Activated CD4-positive, alpha-beta T cell treated with anti-CD3 and anti-CD28 coated beads, Interleukin-2, amount 10 ng/mL, durations not matched to agents 7 days and 5 days (primary cell): Measurements from ENCODE around the gene ATG101. TPM values are rescaled to one million over a fixed set of nuclear protein-coding genes. Genes with fewer than 3 reads are reported as not detected.

ENCODE experiments used
- CTCF ChIA-PET: fragments of 350-600 bp; sonication (Branson Sonifier 250); formaldehyde crosslinking; loops from one replicate; lab custom pipeline; 2021; ENCODE audit warnings: antibody characterized with exemption; lab: Charles Lee
- POLR2A ChIA-PET: fragments of 350-600 bp; sonication (Branson Sonifier 250); formaldehyde crosslinking; loops from one replicate; lab custom pipeline; 2021; ENCODE audit warnings: antibody characterized with exemption; lab: Charles Lee
- DNase-seq: peaks from one replicate; pipeline ENCODE4 v3.0.0-alpha.2; 2020
- H3K27ac Mint-ChIP-seq: one replicate; pipeline ENCODE4 v1.8.0; 2021; ENCODE audit warnings: mild to moderate bottlenecking, moderate library complexity, mixed read lengths
- H3K27me3 Mint-ChIP-seq: one replicate; pipeline ENCODE4 v1.8.0; 2021; ENCODE audit warnings: mixed read lengths
- H3K36me3 Mint-ChIP-seq: one replicate; pipeline ENCODE4 v1.8.0; 2021; ENCODE audit warnings: low read depth, mixed read lengths
- H3K4me1 Mint-ChIP-seq: one replicate; pipeline ENCODE4 v1.8.0; 2021; ENCODE audit warnings: mixed read lengths
- H3K4me3 Mint-ChIP-seq: one replicate; pipeline ENCODE4 v1.8.0; 2021; ENCODE audit warnings: mild to moderate bottlenecking, moderate library complexity, mixed read lengths
- H3K9me3 Mint-ChIP-seq: one replicate; pipeline ENCODE4 v1.8.0; 2021; ENCODE audit warnings: mixed read lengths
- total RNA-seq, 2 experiments: library from RNA; stranded (reverse); gene quantifications; one replicate each; pipeline ENCODE4 v1.2.3, GENCODE V29; 2021

The ATG101 gene
- total RNA-seq, 2 experiments from 2014 or later = 28.3 to 30.4 TPM

GRCh38 chr12:52062167-52063081, 7.4 kb upstream of the ATG101 start:
- POLR2A ChIA-PET = no interaction called here
- peaks cover 7% of the 10 kb centered on the region for H3K27me3 Mint-ChIP-seq

GRCh38 chr12:52063082-52063924, 6.5 kb upstream of the ATG101 start:
- peaks cover 8% of the 10 kb centered on the region for H3K4me1 Mint-ChIP-seq
- H3K27ac Mint-ChIP-seq = no peak overlapping the region
- no peak overlapping the region for H3K4me3 Mint-ChIP-seq
- DNase-seq = no peak
- H3K27me3 Mint-ChIP-seq = peaks cover 7% of the 10 kb centered on the region
- H3K36me3 Mint-ChIP-seq = no peaks in the 10 kb centered on the region
- POLR2A ChIA-PET = no interaction called here
- H3K9me3 Mint-ChIP-seq = no peaks in the 10 kb centered on the region
- CTCF ChIA-PET = interaction anchor here (0.6 to 5.0 kb wide), 7 partner anchors 8 to 38 kb away, joined by 3 to 33 read pairs (median 4); partner anchors contain the start of gene NR4A1

More at GRCh38 chr12:52062167-52063081, 7.4 kb upstream of the ATG101 start:
- Mint-ChIP-seq H3K36me3 (no peaks in the 10 kb centered on the region), H3K4me3 (no peak overlapping the region), H3K4me1 (peaks cover 8% of the 10 kb centered on the region), H3K27ac (no peak overlapping the region), H3K9me3 (no peaks in the 10 kb centered on the region)
- CTCF ChIA-PET = interaction anchor here (0.7 to 5.0 kb wide), 6 partner anchors 7 to 37 kb away, joined by 3 to 33 read pairs (median 8); partner anchors contain the start of genes ATG101 and NR4A1
- no peak for DNase-seq

- ChIA-PET CTCF (interaction anchor here (0.6 to 2.7 kb wide), 4 partner anchors 10 to 39 kb away, joined by 3 to 12 read pairs (median 6); partner anchors contain the start of gene NR4A1), POLR2A (no interaction called here)
- DNase-seq = no peak
- Mint-ChIP-seq H3K27me3 (peaks cover 7% of the 10 kb centered on the region), H3K4me3 (no peak overlapping the region), H3K36me3 (no peaks in the 10 kb centered on the region), H3K9me3 (no peaks in the 10 kb centered on the region), H3K27ac (no peak overlapping the region), H3K4me1 (peaks cover 11% of the 10 kb centered on the region)
These were observed 5.7 kb upstream of the ATG101 start for GRCh38 chr12:52063981-52064649.

- Mint-ChIP-seq H3K9me3 (no peaks in the 10 kb centered on the region), H3K36me3 (no peaks in the 10 kb centered on the region), H3K4me1 (peaks cover 30% of the 10 kb centered on the region), H3K27me3 (peaks cover 7% of the 10 kb centered on the region), H3K4me3 (no peak overlapping the region), H3K27ac (no peak overlapping the region)
- ChIA-PET CTCF (interaction anchor here (0.9 to 10.5 kb wide), 4 partner anchors 9 to 39 kb away, joined by 3 to 206 read pairs (median 4); no protein-coding TSS in a partner anchor), POLR2A (no interaction called here)
- DNase-seq = no peak
These were observed 3.3 kb upstream of the ATG101 start for GRCh38 chr12:52066346-52067080.

- no peaks in the 10 kb centered on the region for H3K36me3 Mint-ChIP-seq
- peaks cover 34% of the 10 kb centered on the region for H3K4me1 Mint-ChIP-seq
- no peaks in the 10 kb centered on the region for H3K9me3 Mint-ChIP-seq
- ChIA-PET CTCF (interaction anchor here (0.9 to 10.5 kb wide), 3 partner anchors 12 to 40 kb away, joined by 3 to 206 read pairs (median 4); no protein-coding TSS in a partner anchor), POLR2A (no interaction called here)
- no peak overlapping the region for H3K27ac Mint-ChIP-seq
- no peak overlapping the region for H3K4me3 Mint-ChIP-seq
- no peak for DNase-seq
- H3K27me3 Mint-ChIP-seq = peaks cover 7% of the 10 kb centered on the region
These were observed 2.8 kb upstream of the ATG101 start for GRCh38 chr12:52067081-52067374.

GRCh38 chr12:52070185-52070925, 577 bp downstream of the ATG101 start:
- Mint-ChIP-seq H3K4me1 (peaks cover 57% of the 10 kb centered on the region), H3K27me3 (peaks cover 7% of the 10 kb centered on the region), H3K36me3 (peaks cover 15% of the 10 kb centered on the region), H3K4me3 (peak overlapping the region; percentile 94), H3K9me3 (no peaks in the 10 kb centered on the region), H3K27ac (peak overlapping the region; percentile 100)
- no peak for DNase-seq
- CTCF ChIA-PET = interaction anchor here (0.6 to 10.5 kb wide), 22 partner anchors 8 to 1309 kb away, joined by 3 to 206 read pairs (median 4); partner anchors contain the start of genes NR4A1, SMIM41 and SP1
- POLR2A ChIA-PET = interaction anchor here (1.1 kb wide), 1 partner anchor 19 kb away, joined by 3 read pairs; the partner anchor contains the start of gene NR4A1

GRCh38 chr12:52073531-52074381, 4.0 kb downstream of the ATG101 start:
- POLR2A ChIA-PET = no interaction called here
- Mint-ChIP-seq H3K9me3 (no peaks in the 10 kb centered on the region), H3K36me3 (peaks cover 25% of the 10 kb centered on the region), H3K27me3 (no peaks in the 10 kb centered on the region), H3K4me1 (peaks cover 49% of the 10 kb centered on the region), H3K4me3 (peak overlapping the region; percentile 6), H3K27ac (peak overlapping the region; percentile 75)
- DNase-seq = peak; percentile 20
- CTCF ChIA-PET = interaction anchor here (0.6 to 10.5 kb wide), 5 partner anchors 11 to 300 kb away, joined by 3 to 206 read pairs (median 3); no protein-coding TSS in a partner anchor

GRCh38 chr12:52074971-52075724, 5.4 kb downstream of the ATG101 start:
- no peaks in the 10 kb centered on the region for H3K27me3 Mint-ChIP-seq
- H3K36me3 Mint-ChIP-seq = peaks cover 25% of the 10 kb centered on the region
- no peak overlapping the region for H3K27ac Mint-ChIP-seq
- H3K4me3 Mint-ChIP-seq = no peak overlapping the region
- peaks cover 41% of the 10 kb centered on the region for H3K4me1 Mint-ChIP-seq
- CTCF ChIA-PET = interaction anchor here (10.5 kb wide), 1 partner anchor 48 kb away, joined by 206 read pairs; no protein-coding TSS in a partner anchor
- DNase-seq = no peak
- H3K9me3 Mint-ChIP-seq = no peaks in the 10 kb centered on the region
- POLR2A ChIA-PET = no interaction called here

- DNase-seq = no peak
- Mint-ChIP-seq H3K27me3 (no peaks in the 10 kb centered on the region), H3K36me3 (peaks cover 25% of the 10 kb centered on the region), H3K4me3 (no peak overlapping the region), H3K27ac (no peak overlapping the region), H3K9me3 (no peaks in the 10 kb centered on the region), H3K4me1 (peaks cover 31% of the 10 kb centered on the region)
- CTCF ChIA-PET = no interaction called here
- POLR2A ChIA-PET = no interaction called here
These were observed 7.0 kb downstream of the ATG101 start for GRCh38 chr12:52076811-52077210.

GRCh38 chr12:52078276-52078675, 8.5 kb downstream of the ATG101 start:
- Mint-ChIP-seq H3K27me3 (no peaks in the 10 kb centered on the region), H3K4me3 (no peak overlapping the region), H3K27ac (no peak overlapping the region), H3K9me3 (no peaks in the 10 kb centered on the region), H3K36me3 (peaks cover 21% of the 10 kb centered on the region), H3K4me1 (peaks cover 23% of the 10 kb centered on the region)
- CTCF ChIA-PET = interaction anchor here (0.9 to 3.1 kb wide), 2 partner anchors 8 to 53 kb away, joined by 4 to 15 read pairs; partner anchors contain the start of gene ATG101
- no peak for DNase-seq
- POLR2A ChIA-PET = no interaction called here
